SJCRH30 (cell line): ENCODE data around the gene KLC3. TPM values are rescaled to one million over a fixed set of nuclear protein-coding genes. Genes with fewer than 3 reads are reported as not detected.

Source experiments
- DNase-seq, 2 experiments: peaks; one replicate each; pipeline ENCODE4 v3.0.0-alpha.2; 2015 to 2020
- H3K27ac ChIP-seq: fragments of 250-450 bp; sonication (Bioruptor Pico); 2 replicates; pipeline ENCODE4 v1.5.1; 2020; ENCODE audit warnings: mild to moderate bottlenecking, moderate library complexity
- H3K27me3 ChIP-seq: fragments of 250-450 bp; sonication (Bioruptor Pico); 2 replicates; pipeline ENCODE4 v1.5.1; 2020; ENCODE audit warnings: mild to moderate bottlenecking, moderate library complexity
- H3K36me3 ChIP-seq: fragments of 250-450 bp; sonication (Bioruptor Pico); 2 replicates; pipeline ENCODE4 v1.5.1; 2020; ENCODE audit warnings: mild to moderate bottlenecking, moderate library complexity
- H3K4me1 ChIP-seq: fragments of 250-450 bp; sonication (Bioruptor Pico); 2 replicates; pipeline ENCODE4 v1.5.1; 2020; ENCODE audit warnings: mild to moderate bottlenecking, moderate library complexity
- H3K4me3 ChIP-seq: fragments of 250-450 bp; sonication (Bioruptor Pico); 2 replicates; pipeline ENCODE4 v1.5.1; 2020; ENCODE audit warnings: mild to moderate bottlenecking, moderate library complexity
- H3K9me3 ChIP-seq: fragments of 250-450 bp; sonication (Bioruptor Pico); replicated peaks from 2 replicates; pipeline ENCODE4 v1.5.1; 2020; ENCODE audit warnings: mild to moderate bottlenecking, moderate library complexity
- total RNA-seq: library from RNA; depleted of rRNA; stranded (reverse); fragments of >200 nt; shearing (Covaris generic); gene quantifications from 2 replicates; pipeline ENCODE4 v1.2.3, GENCODE V29; 2014

KLC3 gene
- total RNA-seq, 1 experiment from 2014 or later = not detected

DNA sequence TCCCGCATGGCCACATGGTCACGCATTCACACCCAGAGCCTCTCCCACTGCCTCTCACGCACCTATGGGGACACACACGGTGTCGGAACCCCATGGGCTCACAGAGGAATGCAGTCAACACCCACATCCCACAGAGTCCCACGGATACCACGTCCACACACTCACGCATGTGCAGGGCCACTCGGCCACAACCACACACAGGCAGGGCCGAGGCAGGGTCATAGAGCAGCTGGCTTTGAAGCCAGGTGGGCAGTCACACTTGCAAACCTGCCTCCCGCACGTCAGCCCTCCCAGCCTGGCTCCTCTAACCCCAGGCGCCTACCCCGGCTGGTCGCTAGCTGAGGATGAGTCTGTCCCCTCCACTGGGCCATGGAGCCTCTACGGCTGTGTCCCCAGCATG lies 21.7 kb downstream of the KLC3 start:
- peaks cover 14% of the 10 kb centered on the region for H3K36me3 ChIP-seq

DNA sequence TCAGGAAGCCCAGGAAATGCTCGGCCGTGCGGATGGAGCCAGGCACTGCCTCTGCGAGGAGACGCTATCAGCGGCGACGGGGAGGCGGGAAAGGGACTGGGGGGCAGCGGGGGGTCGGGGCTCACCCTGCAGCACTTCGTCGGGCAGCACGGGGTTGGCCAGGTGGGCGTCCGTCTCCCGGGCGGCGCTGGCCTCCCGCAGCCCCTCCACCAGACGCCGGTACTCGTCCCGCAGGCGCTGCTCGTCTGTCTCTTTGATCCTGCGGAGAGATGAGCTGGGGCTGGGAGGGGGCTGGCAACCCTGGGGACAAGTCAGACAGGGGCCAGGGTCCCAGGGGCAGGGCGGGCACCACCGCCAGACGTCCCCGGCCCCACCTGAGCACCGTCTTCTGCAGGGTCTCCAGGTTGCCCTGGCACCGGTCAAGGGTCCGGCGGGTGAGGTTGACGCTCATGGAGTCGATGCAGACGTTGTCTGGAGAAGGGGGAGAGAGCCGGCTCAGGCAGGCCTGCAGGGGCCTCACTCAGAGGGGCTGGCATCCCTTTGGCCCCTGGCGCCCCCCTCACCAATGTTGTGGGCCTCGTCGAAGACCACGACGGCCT lies 23.4 kb downstream of the KLC3 start:
- Histone ChIP-seq H3K27ac (no peak overlapping the region), H3K4me1 (no peaks in the 10 kb centered on the region), H3K4me3 (no peak overlapping the region), H3K36me3 (peaks cover 14% of the 10 kb centered on the region), H3K9me3 (no peaks in the 10 kb centered on the region), H3K27me3 (no peaks in the 10 kb centered on the region)
- DNase-seq = no peak

More for the DNA sequence above, 21.7 kb downstream of the KLC3 start:
- H3K27me3 ChIP-seq = no peaks in the 10 kb centered on the region
- H3K9me3 ChIP-seq = no peaks in the 10 kb centered on the region
- no peak for DNase-seq
- no peaks in the 10 kb centered on the region for H3K4me1 ChIP-seq
- no peak overlapping the region for H3K27ac ChIP-seq
- no peak overlapping the region for H3K4me3 ChIP-seq

DNA sequence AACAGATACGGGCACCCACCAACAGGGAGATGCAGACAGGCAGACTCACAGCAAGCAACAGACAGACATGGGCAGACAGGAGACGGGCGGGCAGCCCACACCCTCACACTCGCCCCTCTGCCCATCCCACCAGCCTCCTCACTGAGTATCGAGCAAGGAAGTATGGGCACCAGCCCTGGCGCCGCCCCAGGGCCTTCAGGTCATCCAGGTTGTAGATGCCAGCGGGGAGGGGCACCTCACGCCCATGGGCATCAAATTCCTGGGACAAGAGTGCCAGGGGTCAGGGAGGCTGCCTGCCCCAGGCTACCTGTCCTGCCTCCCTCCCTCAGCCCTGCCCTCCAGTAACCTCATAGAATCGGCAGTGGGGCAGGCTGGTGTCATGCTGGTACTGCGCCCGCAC lies 24.1 kb downstream of the KLC3 start:
- Histone ChIP-seq H3K4me1 (no peaks in the 10 kb centered on the region), H3K9me3 (no peaks in the 10 kb centered on the region), H3K4me3 (no peak overlapping the region)

DNA sequence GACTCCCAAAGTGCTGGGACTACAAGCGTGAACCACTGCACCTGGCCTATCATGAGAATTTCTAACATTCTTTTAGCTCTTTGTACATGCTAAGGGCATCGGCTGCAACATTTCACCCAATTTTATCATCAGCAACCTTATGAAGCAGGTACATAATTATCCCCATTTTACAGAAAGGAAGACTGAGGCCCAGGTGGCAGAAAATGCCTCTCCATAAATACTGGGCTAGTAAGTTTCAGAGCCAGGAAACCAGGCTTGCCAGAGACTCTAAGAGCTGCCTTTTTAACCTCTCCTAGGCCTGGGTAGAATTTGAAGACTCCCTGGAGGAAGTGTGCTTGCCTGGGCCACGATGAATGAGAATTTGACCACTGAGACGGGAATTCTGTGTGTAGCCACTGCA lies 27.6 kb downstream of the KLC3 start:
- no peaks in the 10 kb centered on the region for H3K9me3 ChIP-seq
- no peak overlapping the region for H3K27ac ChIP-seq
- DNase-seq = no peak
- no peaks in the 10 kb centered on the region for H3K27me3 ChIP-seq
- no peak overlapping the region for H3K4me3 ChIP-seq
- H3K36me3 ChIP-seq = peaks cover 7% of the 10 kb centered on the region; the same call in 1 of the 2 replicates
- no peaks in the 10 kb centered on the region for H3K4me1 ChIP-seq

More for the DNA sequence above, 24.1 kb downstream of the KLC3 start:
- Histone ChIP-seq H3K36me3 (peaks cover 14% of the 10 kb centered on the region), H3K27ac (no peak overlapping the region), H3K27me3 (no peaks in the 10 kb centered on the region)
- no peak for DNase-seq

DNA sequence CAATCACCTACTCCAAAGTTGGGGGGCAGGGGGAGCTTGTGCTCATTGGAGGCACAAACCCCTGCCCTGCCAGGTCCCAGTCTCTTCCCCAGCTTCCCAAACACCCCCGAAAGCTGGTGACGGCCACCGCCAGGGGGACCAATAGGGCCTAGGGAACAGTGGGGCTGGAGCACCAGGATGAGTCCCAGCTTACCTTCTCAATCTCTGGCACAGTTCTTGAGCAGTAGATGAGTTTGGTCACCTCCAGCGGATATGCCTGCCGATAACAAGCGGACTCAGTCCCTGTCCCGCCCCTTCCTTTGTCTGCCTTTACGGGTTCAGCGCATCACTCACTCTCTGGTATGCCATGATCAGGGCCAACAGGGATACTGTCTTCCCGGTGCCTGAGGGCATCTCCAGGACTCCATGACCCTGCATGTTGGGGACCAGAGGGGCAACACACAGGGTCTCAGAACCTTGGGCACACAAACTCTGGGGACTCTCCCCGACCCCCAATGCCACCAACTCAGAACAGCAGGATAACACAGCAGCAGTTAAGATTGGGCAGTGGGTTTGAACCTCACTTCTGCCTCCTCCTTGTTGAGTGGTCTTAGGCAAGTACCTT lies 28.3 kb downstream of the KLC3 start:
- Histone ChIP-seq H3K4me1 (no peaks in the 10 kb centered on the region), H3K36me3 (peaks cover 7% of the 10 kb centered on the region; the same call in 1 of the 2 replicates), H3K27me3 (no peaks in the 10 kb centered on the region), H3K9me3 (no peaks in the 10 kb centered on the region), H3K27ac (no peak overlapping the region), H3K4me3 (no peak overlapping the region)
- no peak for DNase-seq

DNA sequence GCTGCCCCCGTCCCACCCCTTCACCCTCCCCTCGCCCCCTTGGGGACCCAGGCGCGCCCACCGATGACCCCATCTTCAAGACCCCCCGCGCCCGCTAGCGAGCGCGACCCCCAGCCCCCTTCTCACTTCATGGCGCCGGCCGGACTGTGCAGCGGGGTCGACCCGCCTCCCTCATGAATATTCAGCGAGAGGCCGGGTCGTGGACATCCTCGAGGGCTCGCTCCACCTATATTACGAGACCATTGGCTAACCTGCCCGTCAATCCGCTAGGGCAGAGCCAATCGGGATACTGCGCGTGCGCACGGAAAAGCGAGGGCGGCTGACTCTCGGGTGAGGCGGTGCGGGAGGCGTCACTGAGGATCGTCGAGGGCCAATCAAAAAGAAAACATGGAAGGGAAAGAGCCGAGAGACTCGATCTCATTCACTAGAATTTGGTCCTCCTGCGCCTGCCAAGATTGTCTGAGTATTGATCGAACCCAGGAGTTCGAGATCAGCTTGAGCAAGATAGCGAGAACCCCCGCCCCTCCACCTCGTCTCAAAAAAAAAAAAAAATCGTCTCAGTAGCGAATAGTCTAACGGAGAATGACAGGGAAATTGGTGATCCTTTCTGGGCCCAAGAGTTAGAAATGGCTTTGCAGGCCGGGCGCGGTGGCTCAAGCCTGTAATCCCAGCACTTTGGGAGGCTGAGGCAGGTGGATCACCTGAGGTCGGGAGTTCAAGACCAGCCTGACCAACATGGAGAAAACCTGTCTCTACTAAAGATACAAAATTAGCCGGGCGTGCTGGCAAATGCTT lies 30.1 kb downstream of the KLC3 start, which contains the start of gene ERCC2:
TSS of gene ERCC2 (minus strand) at position 164 of the 795 bp plus-strand sequence. CDS start at position 131, 33 bp downstream.
- Histone ChIP-seq H3K4me1 (peaks cover 3% of the 10 kb centered on the region), H3K27me3 (no peaks in the 10 kb centered on the region), H3K9me3 (no peaks in the 10 kb centered on the region), H3K36me3 (peaks cover 7% of the 10 kb centered on the region; the same call in 1 of the 2 replicates), H3K27ac (peak within 1 kb of the TSS; percentile 33; the same call in 1 of the 2 replicates), H3K4me3 (peak within 1 kb of the TSS; percentile 91)
- DNase-seq = peak; percentile 99

DNA sequence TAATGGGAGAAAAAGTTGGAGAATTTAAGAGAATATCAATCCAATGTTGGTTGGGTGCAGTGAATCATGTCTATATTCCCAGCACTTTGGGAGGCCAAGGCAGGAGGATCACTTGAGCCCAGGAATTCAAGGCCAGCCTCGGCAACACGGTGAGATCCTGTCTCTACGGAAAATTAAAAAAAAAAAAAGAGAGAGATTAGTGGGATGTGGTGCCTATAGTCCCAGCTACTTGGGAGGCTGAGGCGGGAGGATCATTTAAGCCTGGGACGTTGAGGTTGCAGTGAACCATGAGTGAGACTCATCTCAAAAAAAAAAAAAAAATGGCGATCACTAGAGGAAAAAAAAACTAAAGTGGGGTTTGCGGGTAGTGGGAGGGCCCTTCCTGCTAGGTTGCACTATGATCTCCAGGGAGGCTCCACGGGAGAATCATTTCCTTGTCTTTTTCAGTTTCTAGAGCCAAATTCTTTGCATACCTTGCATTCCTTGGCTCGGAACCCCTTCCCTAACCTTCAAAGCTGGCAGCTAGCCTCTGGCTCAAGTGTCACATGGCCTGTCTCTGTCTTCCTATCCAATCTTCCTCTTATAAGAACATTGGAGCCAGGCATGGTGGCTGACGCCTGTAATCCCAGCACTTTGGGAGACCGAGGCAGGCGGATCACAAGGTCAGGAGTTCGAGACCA lies 35.6 kb downstream of the KLC3 start:
- Histone ChIP-seq H3K9me3 (no peaks in the 10 kb centered on the region), H3K27me3 (no peaks in the 10 kb centered on the region), H3K4me3 (no peak overlapping the region), H3K4me1 (peaks cover 9% of the 10 kb centered on the region), H3K36me3 (no peaks in the 10 kb centered on the region), H3K27ac (no peak overlapping the region)
- DNase-seq = peak; percentile 81 to 88

DNA sequence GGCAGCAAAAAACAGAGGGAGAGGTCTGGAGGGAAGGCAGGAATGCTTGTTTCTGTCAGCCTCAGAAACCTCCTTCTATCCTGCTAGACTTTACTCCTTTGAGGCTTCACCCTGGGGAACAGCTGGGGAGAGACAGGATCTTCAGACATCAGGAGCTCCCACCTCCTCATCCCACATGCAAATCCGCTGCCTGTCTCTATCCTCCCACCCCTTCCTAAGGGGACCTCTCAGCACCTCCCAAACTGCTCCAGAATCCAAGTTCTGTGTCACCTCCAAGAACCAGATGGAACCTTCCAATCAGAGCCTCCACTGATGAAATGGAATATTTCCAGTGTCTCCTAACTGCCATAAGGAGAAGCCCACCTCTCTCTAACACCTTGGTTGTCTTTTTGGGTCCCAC lies 39.6 kb downstream of the KLC3 start:
- Histone ChIP-seq H3K4me1 (peaks cover 6% of the 10 kb centered on the region), H3K27ac (no peak overlapping the region; the same call in 1 of the 2 replicates), H3K36me3 (no peaks in the 10 kb centered on the region), H3K9me3 (no peaks in the 10 kb centered on the region), H3K4me3 (no peak overlapping the region), H3K27me3 (no peaks in the 10 kb centered on the region)
- DNase-seq = no peak

DNA sequence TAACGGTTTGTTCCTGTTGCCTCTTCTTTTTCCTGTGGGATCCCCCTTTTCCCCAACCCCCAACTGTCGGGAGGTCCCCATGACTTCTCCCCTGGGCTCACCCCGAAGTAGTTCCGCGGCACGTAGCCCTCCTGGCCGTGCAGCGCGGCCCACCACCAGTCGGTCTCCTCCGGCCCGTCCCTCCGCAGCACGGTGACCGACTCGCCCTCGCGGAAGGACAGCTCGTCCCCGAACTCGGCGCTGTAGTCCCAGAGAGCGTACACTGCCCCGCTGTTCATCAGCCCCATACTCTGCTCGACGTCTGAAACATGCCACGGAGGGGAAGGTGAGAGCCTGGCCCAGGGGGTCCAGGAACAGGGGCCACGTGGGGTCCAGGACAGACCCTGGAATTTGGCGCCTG lies 41.9 kb downstream of the KLC3 start:
- Histone ChIP-seq H3K27me3 (no peaks in the 10 kb centered on the region), H3K4me1 (no peaks in the 10 kb centered on the region; the same call in 1 of the 2 replicates), H3K9me3 (no peaks in the 10 kb centered on the region), H3K27ac (no peak overlapping the region), H3K36me3 (no peaks in the 10 kb centered on the region), H3K4me3 (no peak overlapping the region)
- DNase-seq = no peak

DNA sequence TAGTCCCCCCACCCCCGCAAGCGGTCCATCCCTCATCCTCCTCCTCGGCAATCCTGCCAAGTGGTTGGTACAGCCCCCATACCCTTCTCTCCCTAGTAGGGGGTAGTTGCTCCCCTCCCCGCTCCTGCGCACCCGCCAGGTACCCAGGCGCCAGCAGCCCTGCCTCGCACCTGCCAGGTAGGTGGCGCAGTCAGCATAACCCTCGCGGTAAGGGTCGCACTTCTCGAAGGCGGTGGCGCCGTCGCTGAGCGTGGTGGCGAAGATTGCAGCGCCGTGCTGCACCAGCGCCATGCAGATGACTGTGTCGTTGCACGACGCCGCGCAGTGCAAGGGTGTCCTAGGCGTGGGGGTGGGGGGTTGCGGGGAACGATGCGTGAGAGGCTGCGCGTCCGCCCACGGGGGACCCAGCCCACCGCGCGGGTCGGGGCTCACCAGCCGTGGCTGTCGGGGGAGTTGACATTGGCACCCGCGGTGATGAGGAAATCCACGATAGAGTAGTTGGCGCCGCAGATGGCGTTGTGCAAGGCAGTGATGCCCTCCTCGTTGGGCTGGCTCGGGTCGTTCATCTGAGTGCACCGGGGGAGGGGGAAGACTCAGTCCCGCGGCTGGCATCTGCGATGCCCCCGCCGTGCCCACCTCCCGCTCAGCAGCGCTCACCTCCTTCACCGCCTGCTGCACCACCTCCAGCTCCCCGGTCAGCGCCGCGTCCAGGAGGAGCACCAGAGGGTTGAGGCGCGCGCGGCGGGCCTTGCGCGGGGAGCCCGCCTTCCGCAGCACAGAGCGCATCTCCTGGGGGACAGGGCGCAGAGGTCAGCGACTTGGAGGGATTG lies 45.1 kb downstream of the KLC3 start:
- Histone ChIP-seq H3K27ac (no peak overlapping the region), H3K36me3 (no peaks in the 10 kb centered on the region), H3K4me1 (no peaks in the 10 kb centered on the region), H3K9me3 (no peaks in the 10 kb centered on the region), H3K4me3 (no peak overlapping the region), H3K27me3 (no peaks in the 10 kb centered on the region)
- no peak for DNase-seq

DNA sequence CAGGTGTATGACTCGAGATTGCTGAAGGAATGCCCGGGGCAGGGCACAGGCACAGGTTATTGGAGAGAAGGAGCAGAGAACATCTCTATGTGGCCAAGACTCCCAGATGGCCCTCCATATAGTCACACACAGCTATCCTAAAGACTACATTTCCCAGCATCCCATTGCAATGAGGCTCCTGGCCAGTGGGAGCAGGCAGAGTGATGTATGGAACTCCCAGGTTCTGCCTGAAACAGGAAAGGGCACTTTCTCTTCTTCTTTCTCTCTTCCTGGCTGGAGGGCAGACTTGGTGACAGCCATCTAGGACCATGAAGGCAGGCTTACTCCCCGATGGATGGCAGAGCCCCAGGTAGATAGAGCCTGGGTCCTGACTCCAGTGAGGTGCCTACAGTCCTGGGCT lies 50.8 kb downstream of the KLC3 start:
- no peaks in the 10 kb centered on the region for H3K9me3 ChIP-seq
- no peaks in the 10 kb centered on the region for H3K4me1 ChIP-seq
- no peak overlapping the region for H3K27ac ChIP-seq
- H3K4me3 ChIP-seq = no peak overlapping the region
- H3K27me3 ChIP-seq = no peaks in the 10 kb centered on the region
- DNase-seq = peak in 1 of 2 experiments; percentile 41
- H3K36me3 ChIP-seq = no peaks in the 10 kb centered on the region

DNA sequence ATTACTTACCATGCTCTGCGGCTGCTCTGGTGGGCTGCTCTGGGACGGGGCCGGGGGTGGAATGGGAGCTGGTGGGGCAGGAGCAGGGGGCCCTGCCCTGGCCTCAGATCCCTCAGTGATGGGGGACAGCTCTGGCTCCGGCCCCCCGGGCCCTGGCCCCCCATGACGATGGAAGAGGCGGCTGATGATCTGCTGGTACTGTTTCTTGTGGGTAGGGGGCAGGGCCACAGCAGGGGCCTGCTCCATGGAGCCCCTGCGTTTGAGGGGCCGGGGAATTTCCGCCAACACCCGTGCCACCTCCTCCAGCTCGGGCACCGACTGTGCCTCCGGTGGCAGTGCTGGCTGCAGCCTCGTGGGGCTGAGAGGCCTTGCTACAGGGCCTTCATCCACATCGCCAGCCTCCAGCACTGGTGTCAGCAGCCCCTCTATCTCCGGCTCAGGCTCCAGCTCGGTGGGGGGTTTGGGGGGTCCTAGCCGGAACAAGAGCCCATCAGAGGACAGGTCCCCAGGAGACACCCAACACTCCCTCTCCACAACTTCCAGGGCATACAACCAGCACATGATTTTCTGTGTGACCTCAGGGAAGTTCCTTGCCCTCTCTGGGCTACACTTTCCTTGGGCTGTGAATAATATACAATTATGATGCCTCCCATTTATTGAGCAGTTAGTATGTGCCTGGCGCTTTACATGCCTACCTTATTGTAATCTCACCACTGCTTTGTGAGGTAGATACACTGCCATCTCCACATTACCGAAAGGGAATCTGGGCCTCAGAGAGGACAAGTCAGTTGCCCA lies 51.5 kb downstream of the KLC3 start:
- H3K9me3 ChIP-seq = no peaks in the 10 kb centered on the region
- H3K27ac ChIP-seq = no peak overlapping the region
- H3K27me3 ChIP-seq = no peaks in the 10 kb centered on the region
- DNase-seq = no peak
- no peak overlapping the region for H3K4me3 ChIP-seq
- H3K36me3 ChIP-seq = no peaks in the 10 kb centered on the region
- no peaks in the 10 kb centered on the region for H3K4me1 ChIP-seq

DNA sequence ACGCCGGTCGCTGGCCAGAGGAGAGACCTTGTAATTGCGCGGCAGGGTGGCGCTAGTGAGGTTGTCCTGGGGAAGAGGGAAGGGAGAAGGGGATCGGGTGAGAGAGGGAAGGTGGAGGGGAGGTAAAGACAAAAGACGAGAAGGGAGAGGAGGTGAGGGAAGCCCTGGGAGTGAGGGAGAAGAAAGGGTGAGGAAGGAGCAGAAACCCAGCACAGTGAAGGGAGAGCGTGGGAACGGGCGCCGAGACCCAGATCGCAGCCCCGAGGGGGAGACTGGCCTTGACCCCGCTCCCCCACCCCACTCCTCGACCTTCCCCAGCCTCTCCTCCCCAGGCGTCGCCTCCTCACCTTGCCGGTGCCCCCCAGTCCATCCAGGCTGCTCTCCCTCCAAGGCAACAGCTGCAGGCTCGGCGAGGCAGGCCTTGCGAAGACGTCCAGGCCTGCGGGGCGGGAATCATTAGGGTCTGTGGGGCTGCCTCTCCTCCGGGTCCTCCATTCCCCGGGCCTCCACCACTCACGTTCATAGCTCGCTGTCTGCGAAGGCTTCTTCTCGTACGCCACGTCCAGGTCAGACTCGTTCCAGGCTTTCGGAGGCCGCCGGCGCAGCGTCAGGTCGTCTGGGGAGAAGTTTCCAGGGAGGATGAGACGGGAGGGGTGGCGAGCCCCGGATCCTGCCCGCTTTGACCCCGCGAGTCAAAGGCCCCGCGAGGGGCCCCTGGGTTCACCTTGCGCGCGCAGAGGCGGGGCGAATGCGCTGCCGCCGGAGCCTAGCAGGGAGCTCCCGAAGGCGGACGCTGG lies 55.5 kb downstream of the KLC3 start:
- no peak overlapping the region for H3K27ac ChIP-seq
- no peaks in the 10 kb centered on the region for H3K9me3 ChIP-seq
- H3K27me3 ChIP-seq = no peaks in the 10 kb centered on the region
- DNase-seq = no peak
- H3K4me1 ChIP-seq = no peaks in the 10 kb centered on the region
- no peaks in the 10 kb centered on the region for H3K36me3 ChIP-seq
- H3K4me3 ChIP-seq = no peak overlapping the region
